HG03432 (cell line): ENCODE measurements around the gene UBC.
A peak's percentile ranks its signal among the peaks of the same experiment; 100 is the strongest.

Experiments used
- ATAC-seq: cut with Tn5 transposase; IDR thresholded peaks from one replicate; pipeline ENCODE4 v1.9.1; 2021; ENCODE audit warnings: mild to moderate bottlenecking, moderate library complexity; ENCODE audit not compliant: unreplicated experiment

The UBC gene

GRCh38 chr12:124866195-124866882, 48.1 kb downstream of the UBC start:
- no peak for ATAC-seq

GRCh38 chr12:124865728-124866127, 48.7 kb downstream of the UBC start:
- no peak for ATAC-seq

GRCh38 chr12:124864326-124864752, 50.1 kb downstream of the UBC start:
- ATAC-seq, result no peak

GRCh38 chr12:124863416-124864325, 50.8 kb downstream of the UBC start, which contains the start of gene SCARB1:
SCARB1 (minus strand) TSS chr12:124863864; CDS start chr12:124863720, 144 bp downstream.
- peak; percentile 80 for ATAC-seq

GRCh38 chr12:124862768-124863415, 51.6 kb downstream of the UBC start:
- ATAC-seq, result peak; percentile 19

GRCh38 chr12:124861898-124862676, 52.4 kb downstream of the UBC start:
- ATAC-seq, result peak; percentile 35
